ENCODE results near the gene ARFGEF2.
A peak's percentile ranks its signal among the peaks of the same experiment; 100 is the strongest.
"Not testable (repeated sequence)": the region's sequence is repeated elsewhere in the genome, so short reads cannot be mapped to it uniquely, and the experiment has no call there.

ARFGEF2 gene

GRCh38 chr20:48921168-48921882 is at the start of gene ARFGEF2:
ARFGEF2 (plus strand) TSS chr20:48921711; CDS start chr20:48921890, 179 bp downstream.
- DNase-seq = peak; percentile 91

- DNase-seq = no peak
Observed at GRCh38 chr20:48875233-48875913, 46.1 kb upstream of the ARFGEF2 start.

DNA sequence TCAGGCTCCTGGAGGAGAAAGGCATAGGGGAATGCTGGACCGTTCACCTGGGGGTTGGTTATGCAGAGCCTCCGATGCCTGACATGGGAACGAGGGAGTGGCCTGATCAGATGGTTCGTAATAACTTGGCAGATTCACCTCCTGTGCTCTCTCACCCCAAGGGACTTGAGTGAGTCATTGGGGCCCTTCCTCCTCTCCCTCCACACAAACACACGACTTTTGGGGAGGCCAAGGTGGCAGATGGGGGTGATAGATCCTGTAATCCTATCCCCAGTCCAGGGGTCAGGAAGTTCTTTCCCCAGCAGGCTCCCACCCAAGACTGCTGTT is 45.6 kb upstream of the ARFGEF2 start:
- DNase-seq = peak; percentile 13

GRCh38 chr20:48877304-48877703 is 44.2 kb upstream of the ARFGEF2 start:
- DNase-seq = no peak

GRCh38 chr20:48878534-48879248 is 42.8 kb upstream of the ARFGEF2 start:
- no peak for DNase-seq

DNA sequence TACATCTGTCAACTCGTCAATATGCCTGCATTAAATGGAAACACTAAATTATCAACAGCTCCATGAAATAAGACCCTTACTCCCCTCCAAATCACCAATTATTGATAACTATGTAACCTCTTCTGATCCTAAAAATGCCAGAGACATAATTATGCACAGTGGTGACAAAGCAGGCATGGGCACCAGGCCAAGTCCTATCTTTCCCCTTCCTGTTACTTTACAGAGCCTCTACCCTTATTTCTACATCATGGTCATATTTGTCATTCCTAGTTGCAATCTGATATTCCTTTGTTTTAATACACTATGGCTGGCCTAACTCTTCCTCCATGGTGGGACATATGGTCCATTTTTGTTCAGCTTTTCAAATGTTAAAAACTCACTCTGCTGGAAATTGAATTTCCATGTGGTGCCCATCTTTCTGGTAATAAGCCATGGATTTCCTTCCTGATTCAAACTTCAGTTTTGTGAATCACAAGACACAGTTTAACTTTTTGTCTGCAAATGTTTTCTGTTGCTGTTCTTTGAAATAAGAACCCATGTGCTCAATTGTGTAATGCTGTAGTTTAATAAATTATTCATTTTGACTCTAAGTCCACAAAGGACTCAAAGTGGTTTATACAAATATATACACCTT is 41.8 kb upstream of the ARFGEF2 start:
- DNase-seq = no peak

GRCh38 chr20:48880331-48880730 is 41.2 kb upstream of the ARFGEF2 start:
- DNase-seq = no peak

DNA sequence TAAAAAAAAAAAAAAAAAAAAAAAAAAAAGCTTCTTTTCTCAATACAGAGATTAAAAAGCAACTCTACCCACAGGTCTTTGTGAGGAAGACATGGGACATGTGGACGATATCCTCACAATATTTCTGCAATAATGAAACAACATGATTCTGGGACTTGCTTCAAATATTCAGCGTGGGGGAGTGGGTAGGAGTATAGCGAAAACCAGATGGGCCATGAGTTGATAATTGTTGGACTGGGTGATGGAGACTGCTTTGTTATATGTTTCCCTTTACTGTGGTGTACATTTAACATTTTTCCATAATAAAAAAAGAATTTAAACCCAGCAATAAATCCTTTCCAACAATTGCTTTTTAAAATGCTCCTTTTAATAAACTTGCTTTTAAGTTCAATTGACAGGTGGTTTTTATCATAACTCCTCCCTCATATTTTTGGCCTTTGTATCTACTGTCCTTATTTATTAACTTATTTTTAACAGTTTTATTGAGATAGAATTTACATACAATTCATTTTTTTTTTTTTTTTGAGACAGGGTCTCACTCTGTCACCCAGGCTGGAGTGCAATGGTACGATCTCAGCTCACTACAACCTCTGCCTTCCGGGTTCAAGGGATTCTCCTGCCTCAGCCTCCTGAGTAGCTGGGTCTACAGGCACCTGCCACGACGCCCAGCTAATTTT is 40.4 kb upstream of the ARFGEF2 start:
- no peak for DNase-seq

GRCh38 chr20:48885237-48885636 is 36.3 kb upstream of the ARFGEF2 start:
- DNase-seq = no peak

GRCh38 chr20:48886194-48886593 is 35.3 kb upstream of the ARFGEF2 start:
- DNase-seq = no peak

- no peak for DNase-seq
Observed at GRCh38 chr20:48886811-48887210, 34.7 kb upstream of the ARFGEF2 start.

GRCh38 chr20:48888517-48888916 is 33.0 kb upstream of the ARFGEF2 start:
- DNase-seq = not testable (repeated sequence)

GRCh38 chr20:48889140-48889790 is 32.2 kb upstream of the ARFGEF2 start:
- DNase-seq = no peak

DNA sequence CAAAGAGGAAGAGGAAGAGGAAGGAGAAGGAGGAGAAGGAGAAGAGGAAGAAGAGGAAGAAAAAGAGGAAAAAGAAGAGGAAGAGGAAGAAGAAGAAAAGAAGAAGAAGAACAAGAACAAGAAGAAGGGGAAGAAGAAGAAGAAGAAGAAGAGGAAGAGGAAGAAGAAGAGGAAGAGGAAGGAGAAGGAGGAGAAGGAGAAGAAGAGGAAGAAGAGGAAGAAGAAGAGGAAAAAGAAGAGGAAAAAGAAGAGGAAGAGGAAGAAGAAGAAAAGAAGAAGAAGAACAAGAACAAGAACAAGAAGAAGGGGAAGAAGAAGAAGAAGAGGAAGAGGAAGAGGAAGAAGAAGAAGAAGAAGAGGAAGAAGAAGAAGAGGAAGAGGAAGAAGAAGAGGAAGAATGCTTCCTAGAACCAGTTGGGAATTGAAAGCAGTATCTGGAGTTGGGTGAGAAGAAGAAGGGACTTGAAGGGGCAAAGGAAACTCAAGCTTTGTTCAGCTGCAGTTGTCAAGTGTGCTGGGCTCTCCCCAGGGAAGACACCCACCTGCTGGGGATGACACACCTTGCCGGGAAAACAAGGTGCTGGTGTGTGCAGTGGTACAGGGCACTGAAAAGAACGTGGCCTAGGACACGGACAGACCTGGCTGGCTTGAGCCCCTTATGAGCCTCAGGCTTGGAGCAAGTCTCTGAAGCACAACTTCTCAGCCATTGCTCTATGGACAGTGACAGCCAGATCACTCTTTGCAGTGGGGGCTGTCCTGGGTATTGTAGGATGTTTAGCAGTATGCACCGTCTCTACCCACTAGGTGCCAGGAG is 30.1 kb upstream of the ARFGEF2 start:
- DNase-seq = no peak

DNA sequence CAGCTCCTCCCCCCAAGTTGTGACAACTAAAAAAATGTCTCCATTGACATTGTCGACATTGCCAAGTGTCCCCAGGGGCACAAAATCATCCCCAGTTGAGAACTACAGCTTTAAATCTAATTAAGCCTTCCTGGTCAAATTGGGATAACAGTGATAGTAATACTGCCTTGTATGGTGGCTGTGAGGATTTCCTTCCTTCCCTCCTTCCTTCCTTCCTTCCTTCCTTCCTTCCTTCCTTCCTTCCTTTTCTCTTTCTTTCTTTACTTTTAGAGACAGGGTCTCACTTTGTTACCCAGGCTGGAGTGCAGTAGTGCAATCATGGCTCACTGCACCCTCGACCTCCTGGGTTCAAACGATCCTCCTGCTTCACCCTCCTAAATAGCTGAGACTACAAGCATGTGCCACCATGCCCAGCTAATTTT is 29.5 kb upstream of the ARFGEF2 start:
- DNase-seq = no peak

GRCh38 chr20:48892891-48893290 is 28.6 kb upstream of the ARFGEF2 start:
- DNase-seq = no peak

- DNase-seq = no peak
Observed at GRCh38 chr20:48893374-48893773, 28.1 kb upstream of the ARFGEF2 start.

GRCh38 chr20:48897305-48898010 is 24.1 kb upstream of the ARFGEF2 start:
- no peak for DNase-seq

DNA sequence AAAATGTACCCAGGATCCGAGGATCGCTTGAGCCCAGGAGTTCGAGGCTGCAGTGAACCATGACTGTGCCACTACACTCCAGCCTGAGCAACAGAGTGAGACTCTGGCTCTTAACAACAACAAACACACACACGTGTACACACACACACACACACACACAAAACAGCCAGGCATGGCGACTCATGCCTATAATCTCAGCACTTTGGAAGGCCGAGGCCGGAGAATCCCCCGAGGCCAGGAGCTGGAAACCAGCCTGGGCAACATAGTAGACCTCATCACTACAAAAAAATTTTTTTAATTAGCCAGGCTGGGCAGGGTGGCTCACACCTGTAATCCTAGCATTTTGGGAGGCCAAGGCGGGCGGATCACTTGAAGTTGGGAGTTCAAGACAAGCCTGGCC is 23.3 kb upstream of the ARFGEF2 start:
- DNase-seq = no peak

DNA sequence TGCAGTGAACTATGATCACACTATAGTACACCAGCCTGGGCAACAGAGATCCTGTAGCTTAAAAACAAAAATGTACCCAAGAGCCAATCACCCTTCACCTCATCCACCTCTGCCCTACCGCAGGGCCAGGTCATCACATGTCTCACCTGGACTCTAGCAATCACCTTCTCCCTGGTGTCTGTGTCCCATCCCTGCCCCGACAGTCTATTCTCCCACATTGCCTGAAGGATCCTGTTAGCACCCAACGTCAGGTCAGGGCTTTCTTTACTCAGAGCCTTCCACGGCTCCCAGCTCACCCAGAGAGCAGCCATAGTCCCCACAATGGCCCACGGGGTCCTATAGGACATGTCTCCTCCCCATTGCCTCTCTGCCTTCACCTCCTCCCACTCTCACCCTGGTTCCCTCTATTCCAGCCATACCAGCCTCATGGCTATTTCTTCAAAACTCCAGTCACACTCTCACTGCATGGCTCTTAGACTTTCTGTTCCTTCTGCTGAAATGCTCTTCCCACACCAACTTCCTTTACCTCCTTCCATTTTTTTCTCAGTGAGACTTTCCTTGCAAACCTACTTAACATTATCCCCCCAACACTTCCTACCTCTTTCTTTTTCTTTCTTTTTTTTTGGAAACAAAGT is 22.5 kb upstream of the ARFGEF2 start:
- DNase-seq = no peak
